ENCODE measurements around the gene UGT2B7.

DNA sequence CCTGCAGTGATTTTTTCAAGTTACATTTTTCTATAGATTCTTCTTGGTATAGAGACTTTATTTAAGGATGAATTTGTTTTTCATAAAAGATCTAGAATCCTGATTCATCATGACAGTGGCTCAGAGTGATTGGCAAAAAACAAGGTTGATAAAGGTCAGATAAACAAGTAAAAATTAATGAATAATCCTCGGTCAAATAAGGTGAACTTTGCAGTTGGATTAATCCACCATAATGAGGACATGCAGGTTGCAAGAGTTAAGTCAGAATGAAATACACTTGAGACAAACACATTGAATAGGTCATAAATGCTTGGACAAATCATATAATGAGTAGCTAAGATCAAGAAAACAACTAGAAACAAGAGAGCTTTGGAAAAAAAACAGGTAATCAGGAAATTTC is 22.9 kb upstream of the UGT2B7 start:
- TF ChIP-seq, protein P1, sequence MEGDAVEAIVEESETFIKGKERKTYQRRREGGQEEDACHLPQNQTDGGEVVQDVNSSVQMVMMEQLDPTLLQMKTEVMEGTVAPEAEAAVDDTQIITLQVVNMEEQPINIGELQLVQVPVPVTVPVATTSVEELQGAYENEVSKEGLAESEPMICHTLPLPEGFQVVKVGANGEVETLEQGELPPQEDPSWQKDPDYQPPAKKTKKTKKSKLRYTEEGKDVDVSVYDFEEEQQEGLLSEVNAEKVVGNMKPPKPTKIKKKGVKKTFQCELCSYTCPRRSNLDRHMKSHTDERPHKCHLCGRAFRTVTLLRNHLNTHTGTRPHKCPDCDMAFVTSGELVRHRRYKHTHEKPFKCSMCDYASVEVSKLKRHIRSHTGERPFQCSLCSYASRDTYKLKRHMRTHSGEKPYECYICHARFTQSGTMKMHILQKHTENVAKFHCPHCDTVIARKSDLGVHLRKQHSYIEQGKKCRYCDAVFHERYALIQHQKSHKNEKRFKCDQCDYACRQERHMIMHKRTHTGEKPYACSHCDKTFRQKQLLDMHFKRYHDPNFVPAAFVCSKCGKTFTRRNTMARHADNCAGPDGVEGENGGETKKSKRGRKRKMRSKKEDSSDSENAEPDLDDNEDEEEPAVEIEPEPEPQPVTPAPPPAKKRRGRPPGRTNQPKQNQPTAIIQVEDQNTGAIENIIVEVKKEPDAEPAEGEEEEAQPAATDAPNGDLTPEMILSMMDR (IDR thresholded peaks at IDR 0.05) = no peak
- no peak for TF ChIP-seq POLR2A (IDR thresholded peaks at IDR 0.05)
